H1 (cell line): ENCODE data around the gene ADCY2. TPM values are rescaled to one million over a fixed set of nuclear protein-coding genes. Genes with fewer than 3 reads are reported as not detected.

Experiments
- ATF2 ChIP-seq: IDR thresholded peaks from 2 replicates; pipeline ENCODE4 v1.6.1; 2012; ENCODE audit warnings: low read length, inconsistent platforms
- CTCF ChIP-seq, 3 experiments: IDR thresholded peaks; 1 replicate in 2 of 3; 2 replicates in 1 of 3; pipeline versions ENCODE4 v1.5.1 to v1.6.1; 2011; ENCODE audit warnings: low read length in 3 of 3, mild to moderate bottlenecking in 3 of 3, inconsistent platforms in 2 of 3, low read depth in 1 of 3, moderate library complexity in 1 of 3; ENCODE audit not compliant: insufficient read depth in 1 of 3; ENCODE audit errors: control extremely low read depth in 1 of 3
- E2F6 ChIP-seq: IDR thresholded peaks from 2 replicates; pipeline ENCODE4 v1.6.1; 2012; ENCODE audit warnings: inconsistent platforms
- EP300 ChIP-seq, 2 experiments: IDR thresholded peaks; 1 replicate in 1 of 2; 2 replicates in 1 of 2; pipeline ENCODE4 v1.6.1; 2011 to 2012; ENCODE audit warnings: low read depth in 2 of 2, low read length in 2 of 2, mild to moderate bottlenecking in 2 of 2, borderline replicate concordance in 1 of 2, inconsistent platforms in 1 of 2, moderate library complexity in 1 of 2
- JUN ChIP-seq: IDR thresholded peaks from 2 replicates; pipeline ENCODE4 v1.6.1; 2011; ENCODE audit warnings: low read depth, mild to moderate bottlenecking, improper control_type of control experiment, low read length
- KDM1A ChIP-seq: fragments of 200-600, 300-600 bp; sonication (generic); IDR thresholded peaks from 2 replicates; pipeline ENCODE4 v1.7.1; 2016; ENCODE audit warnings: mild to moderate bottlenecking, low read length, borderline replicate concordance
- MAFK ChIP-seq: IDR thresholded peaks from 2 replicates; pipeline ENCODE4 v1.6.1; 2012; ENCODE audit warnings: low read depth, mild to moderate bottlenecking, improper control_type of control experiment, low read length
- NANOG ChIP-seq: IDR thresholded peaks from 2 replicates; pipeline ENCODE4 v1.6.1; 2011; ENCODE audit warnings: low read length, low read depth, mild to moderate bottlenecking, inconsistent platforms; ENCODE audit not compliant: insufficient read depth, poor library complexity, severe bottlenecking
- PHF8 ChIP-seq: fragments of 200-600 bp; sonication (generic); conservative IDR thresholded peaks from 2 replicates; pipeline ENCODE4 v1.7.1; 2012; ENCODE audit warnings: low read depth, mild to moderate bottlenecking, inconsistent platforms, low read length, moderate library complexity
- POLR2AphosphoS5 ChIP-seq: IDR thresholded peaks from 2 replicates; pipeline ENCODE4 v1.6.1; 2011; ENCODE audit warnings: low read depth, low read length
- RBBP5 ChIP-seq: IDR thresholded peaks from 2 replicates; pipeline ENCODE4 v1.7.1; 2012; ENCODE audit warnings: low read depth, mild to moderate bottlenecking, inconsistent platforms, low read length, moderate library complexity, borderline replicate concordance
- RNF2 ChIP-seq: fragments of 200-900, 300-1000 bp; sonication (generic); IDR thresholded peaks from 2 replicates; pipeline ENCODE4 v1.7.1; 2016; ENCODE audit warnings: borderline replicate concordance, low read depth, mild to moderate bottlenecking, antibody characterized with exemption, low read length; ENCODE audit not compliant: poor library complexity, severe bottlenecking; ENCODE audit errors: missing control alignments
- RXRA ChIP-seq: IDR thresholded peaks from 2 replicates; pipeline ENCODE4 v1.6.1; 2011; ENCODE audit warnings: low read depth, mild to moderate bottlenecking, low read length, moderate library complexity; ENCODE audit not compliant: insufficient read depth
- SP4 ChIP-seq: IDR thresholded peaks from 2 replicates; pipeline ENCODE4 v1.6.1; 2012; ENCODE audit warnings: low read length, inconsistent platforms
- SRF ChIP-seq: IDR thresholded peaks from 2 replicates; pipeline ENCODE4 v1.6.1; 2011; ENCODE audit warnings: mild to moderate bottlenecking, low read depth, low read length, moderate library complexity
- TBP ChIP-seq: IDR thresholded peaks from 2 replicates; pipeline ENCODE4 v1.6.1; 2011; ENCODE audit warnings: low read depth, low read length, improper control_type of control experiment
- USF2 ChIP-seq: IDR thresholded peaks from 2 replicates; pipeline ENCODE4 v1.6.1; 2011; ENCODE audit warnings: low read length, improper control_type of control experiment
- polyA plus RNA-seq, 7 experiments: library from polyadenylated mRNA; depleted of rRNA in 3 of 7; stranded (reverse) in 5 of 7; unstranded in 2 of 7; fragments of >200 nt in 5 of 7; fragments of 200-250 nt in 2 of 7; gene quantifications; 1 replicate in 5 of 7; 2 replicates in 1 of 7; 4 replicates in 1 of 7; pipeline versions ENCODE4 v1.2.1 to v1.2.3, GENCODE V29; 2011 to 2013; ENCODE audit warnings: missing spikeins in 2 of 7, mixed read lengths in 2 of 7
- total RNA-seq: library from RNA; stranded (reverse); fragmentation: NEBNext Ultra II Directional; extraction: Animal tissue kit (Norgen Biotek cat#: 25700); gene quantifications from 2 replicates; pipeline ENCODE4 v1.2.1, GENCODE V29; 2021

Gene ADCY2
- total and polyA plus RNA-seq, 2 of the 8 experiments (the other 6 are each of a cell fraction or from before 2014, with no cell fraction given) = 35.8 to 122 TPM

GRCh38 chr5:7394889-7395431 is 978 bp upstream of the ADCY2 start (continued):
- TF ChIP-seq TBP (no peak), SRF (no peak), E2F6 (peak; percentile 72), RNF2 (no peak), RBBP5 (peak; percentile 95), JUN (no peak), RXRA (no peak), SP4 (no peak), ATF2 (no peak), EP300 (IDR thresholded peaks at IDR 0.05; ENCODE audit: borderline replicate concordance in 1 of 2, low read depth in 2 of 2, low read length in 2 of 2) (no peak), POLR2AphosphoS5 (no peak; the same call in 1 of the 2 replicates), CTCF (IDR thresholded peaks at IDR 0.05; ENCODE audit: control extremely low read depth in 1 of 3, insufficient read depth in 1 of 3, low read depth in 1 of 3, low read length in 3 of 3) (peak; percentile 49 to 67 (median 55)), NANOG (no peak), PHF8 (no peak; the same call in 1 of the 2 replicates), MAFK (no peak), KDM1A (no peak), USF2 (no peak)
